Omental fat pad (tissue), 4 donors: ENCODE measurements around the gene SCGB3A2. TPM values are rescaled to one million over a fixed set of nuclear protein-coding genes. Genes with fewer than 3 reads are reported as not detected.

ENCODE experiments used
- ATAC-seq: fragments of 150-250 bp; one replicate; pipeline ENCODE4 v1.9.1; 2016; ENCODE audit warnings: mild to moderate bottlenecking, moderate library complexity; ENCODE audit not compliant: low FRiP score
- DNase-seq: peaks from one replicate; pipeline ENCODE4 v3.0.0-alpha.2; 2019; ENCODE audit warnings: low spot score
- CTCF ChIP-seq, 3 donors: fragments of 450-650 bp; IDR thresholded peaks; one replicate each; pipeline ENCODE4 v1.5.1; 2016 to 2017; ENCODE audit warnings: antibody characterized with exemption in 3 of 3, mild to moderate bottlenecking in 3 of 3, moderate library complexity in 2 of 3
- total RNA-seq, 4 donors: library from RNA; depleted of rRNA; stranded (reverse); fragments of >200 nt; gene quantifications; one replicate each; pipeline ENCODE4 v1.1.0, GENCODE V29; 2016

SCGB3A2 gene
- total RNA-seq, 4 donors from 2014 or later: not detected

DNA sequence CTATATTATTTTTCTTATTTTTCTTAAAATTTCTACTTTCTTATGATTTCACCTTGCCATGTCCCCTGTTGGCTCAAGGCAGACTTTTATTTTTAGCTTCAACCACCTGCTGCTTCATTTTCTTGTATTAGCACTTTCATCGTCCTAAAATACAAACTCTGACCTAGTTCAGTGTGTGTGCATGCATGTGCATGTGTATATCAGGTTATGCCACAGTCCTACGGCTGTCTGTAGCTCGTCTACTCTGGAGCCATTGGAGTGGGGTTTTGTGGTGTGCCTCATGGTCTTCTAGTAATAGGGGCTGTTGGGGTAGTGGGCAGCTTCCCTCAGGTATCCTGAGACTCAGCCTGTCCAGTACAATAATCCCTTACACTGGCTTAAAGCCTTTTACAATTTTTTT, 33.7 kb upstream of the SCGB3A2 start:
- DNase-seq: no peak
- TF ChIP-seq CTCF (IDR thresholded peaks at IDR 0.05): no peak
- ATAC-seq: no peak

DNA sequence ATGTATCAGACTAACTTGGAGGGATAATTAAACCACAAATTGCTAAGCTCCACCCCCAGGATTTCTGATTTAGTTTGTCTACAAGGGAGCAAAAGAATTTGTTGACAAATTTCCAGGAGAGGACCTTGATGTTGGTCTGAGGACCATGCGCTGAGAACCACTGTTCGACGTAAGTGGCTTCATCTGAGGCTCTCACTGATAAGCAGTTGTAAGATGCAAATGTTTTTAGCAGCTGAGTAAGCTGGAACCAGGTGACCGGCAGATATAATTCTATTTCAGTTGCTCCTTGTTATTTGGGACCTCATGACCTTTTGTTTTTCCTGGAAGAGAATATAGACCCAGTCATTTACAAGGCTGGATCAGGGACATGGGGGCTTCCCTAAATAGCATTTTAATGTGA, 32.9 kb upstream of the SCGB3A2 start:
- no peak for ATAC-seq
- DNase-seq: no peak
- TF ChIP-seq CTCF (IDR thresholded peaks at IDR 0.05): no peak

GRCh38 chr5:147849226-147849625, 29.3 kb upstream of the SCGB3A2 start:
- DNase-seq (no peak), ATAC-seq (no peak)
- TF ChIP-seq CTCF (IDR thresholded peaks at IDR 0.05): no peak

DNA sequence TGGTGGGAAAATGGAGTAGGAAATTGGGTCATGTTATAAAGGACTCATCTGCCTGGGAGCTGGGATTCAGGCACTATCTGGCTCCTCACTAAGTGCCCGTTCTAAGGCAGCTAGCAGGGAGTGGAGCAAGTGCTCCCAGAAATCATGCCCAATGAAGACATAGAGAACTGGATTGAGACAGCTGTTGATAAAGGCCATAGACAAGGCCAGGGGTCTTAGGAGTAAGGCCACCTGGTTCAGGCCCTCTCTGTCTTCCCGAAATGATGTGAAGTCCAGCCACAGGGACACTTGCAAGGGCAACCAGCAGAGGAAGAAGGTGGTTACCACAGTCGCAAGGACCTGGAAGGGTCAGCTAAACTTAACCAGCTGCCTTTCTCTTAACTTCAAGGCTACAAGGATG, 26.9 kb upstream of the SCGB3A2 start:
- TF ChIP-seq CTCF (IDR thresholded peaks at IDR 0.05): no peak
- DNase-seq (no peak), ATAC-seq (no peak)

DNA sequence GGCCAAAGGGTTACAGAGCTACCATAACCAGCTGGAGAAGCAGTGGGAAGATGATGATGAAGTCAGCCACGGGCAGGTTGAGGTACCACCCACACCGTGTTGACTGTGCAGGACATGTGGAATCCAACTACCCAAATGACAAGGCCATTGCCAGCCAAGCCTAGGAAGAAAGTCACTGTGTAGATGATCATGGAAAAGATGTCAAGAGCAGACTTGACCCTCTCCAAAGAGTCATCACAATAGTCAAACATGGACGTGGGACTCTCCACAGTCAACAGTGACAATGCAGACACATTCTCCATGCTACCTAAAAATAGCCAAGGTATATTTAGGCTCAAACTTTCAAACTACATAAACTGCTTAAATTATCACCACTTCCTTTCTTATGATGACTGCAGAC, 26.1 kb upstream of the SCGB3A2 start:
- no peak for ATAC-seq
- no peak for DNase-seq
- TF ChIP-seq CTCF (IDR thresholded peaks at IDR 0.05): no peak

- no peak for DNase-seq
- no peak for ATAC-seq
- no peak for TF ChIP-seq CTCF (IDR thresholded peaks at IDR 0.05)
Measured at GRCh38 chr5:147853372-147853987, 25.0 kb upstream of the SCGB3A2 start.

GRCh38 chr5:147854331-147854730, 24.2 kb upstream of the SCGB3A2 start:
- TF ChIP-seq CTCF (IDR thresholded peaks at IDR 0.05): no peak
- no peak for ATAC-seq
- DNase-seq: no peak
